ENCODE results near the gene TCN2.
"Not testable (repeated sequence)": the region's sequence is repeated elsewhere in the genome, so short reads cannot be mapped to it uniquely, and the experiment has no call there.

The TCN2 gene

DNA sequence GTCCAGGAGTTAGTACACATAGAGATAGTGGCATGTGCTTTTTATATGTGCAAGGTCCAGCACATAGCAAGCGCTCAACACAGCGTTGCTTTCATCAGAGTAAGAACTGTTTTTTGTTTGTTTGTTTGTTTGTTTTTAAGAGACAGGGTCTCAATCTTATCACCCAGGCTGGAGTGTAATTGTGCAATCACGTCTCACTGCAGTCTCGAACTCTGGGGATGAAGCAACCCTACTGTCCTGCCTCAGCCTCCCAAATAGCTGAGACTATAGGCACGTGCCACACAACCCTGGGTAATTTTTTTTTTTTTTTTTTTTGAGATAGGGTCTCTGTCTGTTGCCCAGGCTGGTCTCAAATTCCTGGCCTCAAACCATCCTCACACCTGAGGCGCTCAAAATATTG is 10.8 kb downstream of the TCN2 start:
- TF ChIP-seq, protein P1, sequence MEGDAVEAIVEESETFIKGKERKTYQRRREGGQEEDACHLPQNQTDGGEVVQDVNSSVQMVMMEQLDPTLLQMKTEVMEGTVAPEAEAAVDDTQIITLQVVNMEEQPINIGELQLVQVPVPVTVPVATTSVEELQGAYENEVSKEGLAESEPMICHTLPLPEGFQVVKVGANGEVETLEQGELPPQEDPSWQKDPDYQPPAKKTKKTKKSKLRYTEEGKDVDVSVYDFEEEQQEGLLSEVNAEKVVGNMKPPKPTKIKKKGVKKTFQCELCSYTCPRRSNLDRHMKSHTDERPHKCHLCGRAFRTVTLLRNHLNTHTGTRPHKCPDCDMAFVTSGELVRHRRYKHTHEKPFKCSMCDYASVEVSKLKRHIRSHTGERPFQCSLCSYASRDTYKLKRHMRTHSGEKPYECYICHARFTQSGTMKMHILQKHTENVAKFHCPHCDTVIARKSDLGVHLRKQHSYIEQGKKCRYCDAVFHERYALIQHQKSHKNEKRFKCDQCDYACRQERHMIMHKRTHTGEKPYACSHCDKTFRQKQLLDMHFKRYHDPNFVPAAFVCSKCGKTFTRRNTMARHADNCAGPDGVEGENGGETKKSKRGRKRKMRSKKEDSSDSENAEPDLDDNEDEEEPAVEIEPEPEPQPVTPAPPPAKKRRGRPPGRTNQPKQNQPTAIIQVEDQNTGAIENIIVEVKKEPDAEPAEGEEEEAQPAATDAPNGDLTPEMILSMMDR (IDR thresholded peaks at IDR 0.05) = no peak
- DNase-seq (ENCODE audit: low spot score) = no peak
- no peak overlapping the region for H3K4me3 ChIP-seq
- no peak overlapping the region for H3K27ac ChIP-seq

DNA sequence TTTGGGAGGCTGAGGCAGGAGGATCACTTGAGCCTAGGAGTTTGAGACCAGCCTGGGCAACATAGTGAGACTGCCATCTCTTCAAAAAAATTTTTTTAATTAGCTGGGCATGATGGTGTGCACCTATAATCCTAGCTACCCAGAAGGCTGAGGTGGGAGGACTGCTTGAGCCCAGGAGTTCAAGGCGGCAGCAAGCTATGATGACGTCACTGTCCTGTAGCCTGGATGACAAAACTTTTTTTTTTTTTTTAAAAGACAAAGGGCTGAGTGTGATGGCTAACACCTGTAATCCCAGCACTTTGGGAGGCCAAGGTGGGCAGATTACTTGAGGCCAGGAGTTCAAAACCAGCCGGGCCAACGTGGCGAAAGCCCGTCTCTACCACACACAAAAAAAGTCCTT is 12.9 kb downstream of the TCN2 start:
- H3K27ac ChIP-seq; H3K4me3 ChIP-seq; DNase-seq (ENCODE audit: low spot score): not testable (repeated sequence)

DNA sequence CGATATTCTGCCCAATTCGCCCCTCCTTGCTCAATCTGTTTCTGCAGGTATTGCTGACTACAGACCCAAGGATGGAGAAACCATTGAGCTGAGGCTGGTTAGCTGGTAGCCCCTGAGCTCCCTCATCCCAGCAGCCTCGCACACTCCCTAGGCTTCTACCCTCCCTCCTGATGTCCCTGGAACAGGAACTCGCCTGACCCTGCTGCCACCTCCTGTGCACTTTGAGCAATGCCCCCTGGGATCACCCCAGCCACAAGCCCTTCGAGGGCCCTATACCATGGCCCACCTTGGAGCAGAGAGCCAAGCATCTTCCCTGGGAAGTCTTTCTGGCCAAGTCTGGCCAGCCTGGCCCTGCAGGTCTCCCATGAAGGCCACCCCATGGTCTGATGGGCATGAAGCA is 19.4 kb downstream of the TCN2 start:
- Histone ChIP-seq H3K27ac (no peak overlapping the region), H3K4me3 (no peak overlapping the region)
- no peak for DNase-seq (ENCODE audit: low spot score)
- TF ChIP-seq, protein P1 (IDR thresholded peaks at IDR 0.05) = no peak

DNA sequence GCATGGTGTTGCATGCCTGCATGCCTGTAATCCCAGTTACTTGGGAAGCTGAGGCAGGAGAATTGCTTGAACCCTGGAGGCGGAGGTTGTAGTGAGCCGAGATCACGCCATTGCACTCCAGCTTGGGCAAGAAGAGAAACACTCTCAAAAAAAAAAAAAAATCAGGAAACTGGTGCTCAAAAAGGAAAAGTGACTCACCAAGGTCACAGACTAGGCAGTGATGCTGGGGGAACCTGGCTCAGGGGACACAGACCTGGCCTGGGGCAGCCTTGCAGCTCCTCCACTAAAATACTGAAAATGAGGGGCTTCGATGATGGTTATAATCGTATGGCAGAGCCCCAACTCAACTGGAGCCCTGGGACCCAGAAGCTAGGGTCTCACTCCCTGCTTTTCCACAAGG is 20.5 kb downstream of the TCN2 start:
- TF ChIP-seq, protein P1 (IDR thresholded peaks at IDR 0.05) = no peak
- no peak for DNase-seq (ENCODE audit: low spot score)
- H3K27ac ChIP-seq = no peak overlapping the region
- no peak overlapping the region for H3K4me3 ChIP-seq

DNA sequence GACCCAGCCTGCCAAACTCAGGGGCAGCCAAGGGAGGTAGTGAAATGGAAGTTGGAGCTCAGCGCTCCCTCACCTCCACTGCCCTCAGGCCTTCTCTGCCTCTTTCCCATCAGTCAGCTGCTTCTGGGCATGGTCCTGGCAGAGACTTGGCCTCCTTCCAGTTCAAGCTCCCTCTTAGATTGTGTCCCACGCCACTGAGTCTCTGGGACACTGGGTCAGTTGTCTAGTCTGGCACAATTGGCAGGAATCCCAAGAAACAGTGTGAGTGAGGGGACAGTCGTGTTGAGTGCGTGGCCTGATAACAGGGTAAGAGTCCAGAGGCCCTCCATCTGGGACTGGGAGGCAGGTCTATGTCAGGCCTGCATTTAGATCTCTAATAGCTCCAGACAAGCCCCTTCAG is 21.5 kb downstream of the TCN2 start:
- Histone ChIP-seq H3K4me3 (no peak overlapping the region), H3K27ac (no peak overlapping the region)
- DNase-seq (ENCODE audit: low spot score) = no peak
- TF ChIP-seq, protein P1 (IDR thresholded peaks at IDR 0.05) = no peak

DNA sequence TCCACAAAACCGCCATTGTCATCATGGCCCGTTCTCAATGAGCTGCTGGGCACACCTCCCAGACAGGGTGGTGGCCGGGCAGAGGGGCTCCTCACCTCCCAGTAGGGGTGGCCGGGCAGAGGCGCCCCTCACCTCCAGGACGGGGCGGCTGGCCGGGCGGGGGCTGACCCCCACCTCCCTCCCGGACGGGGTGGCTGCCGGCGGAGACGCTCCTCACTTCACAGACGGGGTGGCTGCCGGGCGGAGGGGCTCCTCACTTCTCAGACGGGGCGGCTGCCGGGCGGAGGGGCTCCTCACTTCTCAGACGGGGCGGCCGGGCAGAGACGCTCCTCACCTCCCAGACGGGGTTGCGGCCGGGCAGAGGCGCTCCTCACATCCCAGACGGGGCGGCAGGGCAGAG is 24.5 kb downstream of the TCN2 start:
- not testable (repeated sequence) for DNase-seq (ENCODE audit: low spot score); H3K4me3 ChIP-seq; H3K27ac ChIP-seq

DNA sequence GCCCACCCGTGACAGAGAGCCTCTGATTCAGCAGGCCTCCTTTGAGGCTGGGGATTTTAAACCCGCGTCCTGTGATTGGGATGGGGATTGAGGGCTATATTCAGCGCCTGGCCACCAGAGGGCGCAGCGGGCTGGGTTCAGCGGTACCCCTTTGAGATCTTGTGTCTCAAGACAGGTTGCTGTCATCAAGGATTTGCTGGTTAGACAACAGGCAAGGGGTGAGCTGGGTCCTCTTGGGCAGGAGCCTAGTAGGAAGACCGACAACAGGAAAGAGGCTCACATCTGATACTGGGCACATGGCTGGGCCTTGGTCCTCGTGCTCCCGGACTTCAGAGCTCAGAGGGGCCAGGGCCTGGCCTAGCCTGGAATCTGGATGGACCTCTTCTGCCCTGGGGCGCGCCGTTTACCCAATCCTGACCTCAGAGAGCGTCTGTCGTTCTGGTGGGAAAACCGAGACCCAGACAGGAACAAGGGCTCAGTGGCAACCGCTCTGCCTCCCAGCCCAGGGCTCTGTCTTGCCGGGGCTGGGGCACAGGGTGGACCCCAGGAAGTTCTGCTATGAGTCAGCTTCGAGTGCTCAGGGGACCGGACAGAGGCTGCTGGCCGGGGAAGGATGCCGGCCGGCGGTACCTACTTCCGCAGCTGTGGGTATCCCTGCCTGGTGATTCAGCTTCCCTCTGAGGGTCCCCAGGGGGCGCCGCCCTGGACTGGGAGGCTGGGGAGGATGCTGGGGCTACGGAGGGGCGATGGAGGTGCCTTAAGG is 27.7 kb downstream of the TCN2 start:
- Histone ChIP-seq H3K4me3 (peak overlapping the region; percentile 97), H3K27ac (peak overlapping the region; percentile 89 to 100)
- peak; percentile 88 for DNase-seq (ENCODE audit: low spot score)
- TF ChIP-seq, protein P1 (IDR thresholded peaks at IDR 0.05) = peak; percentile 89

All from coronary artery (tissue), 2 donors.